Bronchial epithelial cell (primary cell): ENCODE data around the gene LDAF1. TPM values are rescaled to one million over a fixed set of nuclear protein-coding genes. Genes with fewer than 3 reads are reported as not detected.

ENCODE experiments used
- DNase-seq: peaks from one replicate; pipeline ENCODE4 v3.0.0-alpha.2; 2010; ENCODE audit warnings: low read depth
- FAIRE-seq: peaks from 2 replicates; lab custom pipeline; 2011; peaks lifted over from hg19 to GRCh38; lab: Jason Lieb, UNC
- H3K27me3 ChIP-seq: 2 replicates; pipeline ENCODE4 v1.5.1; 2011; ENCODE audit warnings: low read length; ENCODE audit not compliant: control insufficient read depth, insufficient read depth
- H3K36me3 ChIP-seq: 2 replicates; pipeline ENCODE4 v1.5.1; 2011; ENCODE audit warnings: low read length; ENCODE audit not compliant: control insufficient read depth, insufficient read depth
- H3K4me3 ChIP-seq: 2 replicates; pipeline ENCODE4 v1.5.1; 2011; ENCODE audit warnings: mild to moderate bottlenecking, low read depth, low read length, control low read depth
- total RNA-seq: library from RNA; depleted of rRNA; stranded (reverse); fragments of >200 nt; gene quantifications from 2 replicates; pipeline ENCODE4 v1.2.1, GENCODE V29; 2014
- TF ChIP-seq, protein P1 (sequence below): IDR thresholded peaks from 2 replicates; pipeline ENCODE4 v1.5.1; 2011; ENCODE audit warnings: mild to moderate bottlenecking, moderate library complexity, low read length, control low read depth, inconsistent platforms; ENCODE audit not compliant: insufficient read depth, severe bottlenecking

Gene LDAF1
- total RNA-seq, 1 donor from 2014 or later, result 90.6 TPM

DNA sequence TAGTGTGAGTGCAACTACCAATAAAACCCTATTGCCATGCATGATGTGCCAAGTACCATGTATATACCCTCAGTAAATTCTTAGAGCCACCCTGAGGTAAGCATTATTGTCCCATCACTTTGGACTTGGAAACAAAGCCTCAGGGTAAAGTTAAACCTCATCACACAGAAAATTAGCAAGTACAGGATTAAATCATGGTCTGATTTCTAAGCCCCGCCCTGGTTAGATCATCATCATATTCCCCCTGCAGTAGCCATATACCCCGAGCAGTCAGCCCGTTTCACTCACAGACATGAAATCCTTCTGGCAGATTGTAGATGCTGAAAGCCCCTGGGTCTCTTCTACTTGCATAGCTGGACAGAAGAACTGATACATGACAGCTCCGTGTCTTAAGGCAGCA lies 48.1 kb downstream of the LDAF1 start:
- H3K4me3 ChIP-seq, result no peak overlapping the region
- H3K36me3 ChIP-seq, result no peaks in the 10 kb centered on the region
- FAIRE-seq (no peak), DNase-seq (no peak)
- TF ChIP-seq, protein P1, sequence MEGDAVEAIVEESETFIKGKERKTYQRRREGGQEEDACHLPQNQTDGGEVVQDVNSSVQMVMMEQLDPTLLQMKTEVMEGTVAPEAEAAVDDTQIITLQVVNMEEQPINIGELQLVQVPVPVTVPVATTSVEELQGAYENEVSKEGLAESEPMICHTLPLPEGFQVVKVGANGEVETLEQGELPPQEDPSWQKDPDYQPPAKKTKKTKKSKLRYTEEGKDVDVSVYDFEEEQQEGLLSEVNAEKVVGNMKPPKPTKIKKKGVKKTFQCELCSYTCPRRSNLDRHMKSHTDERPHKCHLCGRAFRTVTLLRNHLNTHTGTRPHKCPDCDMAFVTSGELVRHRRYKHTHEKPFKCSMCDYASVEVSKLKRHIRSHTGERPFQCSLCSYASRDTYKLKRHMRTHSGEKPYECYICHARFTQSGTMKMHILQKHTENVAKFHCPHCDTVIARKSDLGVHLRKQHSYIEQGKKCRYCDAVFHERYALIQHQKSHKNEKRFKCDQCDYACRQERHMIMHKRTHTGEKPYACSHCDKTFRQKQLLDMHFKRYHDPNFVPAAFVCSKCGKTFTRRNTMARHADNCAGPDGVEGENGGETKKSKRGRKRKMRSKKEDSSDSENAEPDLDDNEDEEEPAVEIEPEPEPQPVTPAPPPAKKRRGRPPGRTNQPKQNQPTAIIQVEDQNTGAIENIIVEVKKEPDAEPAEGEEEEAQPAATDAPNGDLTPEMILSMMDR, result no peak
- peaks cover 3% of the 10 kb centered on the region for H3K27me3 ChIP-seq

- TF ChIP-seq, protein P1, result no peak
- H3K4me3 ChIP-seq, result no peak overlapping the region
- DNase-seq (no peak), FAIRE-seq (no peak)
- no peaks in the 10 kb centered on the region for H3K36me3 ChIP-seq
- peaks cover 1% of the 10 kb centered on the region for H3K27me3 ChIP-seq
These were observed 50.2 kb downstream of the LDAF1 start for GRCh38 chr16:21208446-21209230.

DNA sequence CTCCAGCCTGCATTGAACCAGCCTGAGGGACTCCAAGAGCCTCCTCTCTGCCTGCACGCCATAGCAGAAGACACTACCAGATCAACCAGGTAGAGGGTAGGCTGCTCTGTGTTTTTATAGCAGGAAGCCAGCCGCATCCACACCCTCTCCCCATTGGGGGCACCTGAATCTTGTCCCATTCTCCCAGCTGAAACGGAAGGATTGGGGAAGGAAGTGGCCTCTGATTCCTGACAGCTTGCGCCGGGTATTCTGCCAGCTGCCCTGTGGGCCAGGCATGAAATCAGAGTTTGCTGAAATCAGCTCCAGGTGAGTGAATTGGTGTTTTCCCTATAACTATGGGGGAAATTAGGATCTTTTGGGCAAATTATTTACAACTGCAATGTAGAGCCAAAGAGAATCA lies 53.0 kb downstream of the LDAF1 start, which contains the start of gene ZP2:
Gene ZP2 (minus strand): TSS at position 89 of the 400 bp plus-strand sequence. CDS start 27 bp downstream, at position 62.
- Histone ChIP-seq H3K4me3 (no peak within 1 kb of the TSS), H3K27me3 (peaks cover 1% of the 10 kb centered on the region), H3K36me3 (no peaks in the 10 kb centered on the region)
- TF ChIP-seq, protein P1, result no peak
- no peak for FAIRE-seq
- no peak for DNase-seq

- DNase-seq (no peak), FAIRE-seq (no peak)
- TF ChIP-seq, protein P1, result no peak
- Histone ChIP-seq H3K27me3 (peaks cover 1% of the 10 kb centered on the region), H3K36me3 (no peaks in the 10 kb centered on the region), H3K4me3 (no peak overlapping the region)
These were observed 55.6 kb downstream of the LDAF1 start for GRCh38 chr16:21214086-21214485.

- H3K36me3 ChIP-seq, result no peaks in the 10 kb centered on the region
- FAIRE-seq, result no peak
These were observed 58.6 kb downstream of the LDAF1 start for GRCh38 chr16:21217121-21217520.

More at GRCh38 chr16:21217121-21217520, 58.6 kb downstream of the LDAF1 start:
- Histone ChIP-seq H3K27me3 (no peaks in the 10 kb centered on the region), H3K4me3 (no peak overlapping the region)
- DNase-seq, result no peak
- TF ChIP-seq, protein P1, result no peak
